Activated gamma-delta T cell (primary cell): ENCODE measurements around the gene RALGAPA2.
"Not testable (repeated sequence)": the region's sequence is repeated elsewhere in the genome, so short reads cannot be mapped to it uniquely, and the experiment has no call there.

ENCODE experiments used
- DNase-seq: peaks from one replicate; lab custom pipeline; 2025; lab: John Stamatoyannopoulos, UW

RALGAPA2 gene

GRCh38 chr20:20367575-20368417, 344.6 kb downstream of the RALGAPA2 start, which contains the start of gene INSM1:
Gene INSM1, plus strand, starts transcription at chr20:20368104. Its CDS starts 164 bp downstream, at chr20:20368268.
- DNase-seq: no peak

GRCh38 chr20:20366876-20367574, 345.4 kb downstream of the RALGAPA2 start:
- no peak for DNase-seq

GRCh38 chr20:20366551-20366875, 345.9 kb downstream of the RALGAPA2 start:
- DNase-seq: no peak

GRCh38 chr20:20365480-20366161, 346.8 kb downstream of the RALGAPA2 start:
- no peak for DNase-seq

- no peak for DNase-seq
Observed at GRCh38 chr20:20364593-20365479, 347.6 kb downstream of the RALGAPA2 start.

- DNase-seq: no peak
Observed at GRCh38 chr20:20363799-20364592, 348.4 kb downstream of the RALGAPA2 start.

- DNase-seq: no peak
Observed at GRCh38 chr20:20363434-20363798, 349.0 kb downstream of the RALGAPA2 start.

- no peak for DNase-seq
Observed at GRCh38 chr20:20362774-20363433, 349.5 kb downstream of the RALGAPA2 start.

- no peak for DNase-seq
Observed at GRCh38 chr20:20360464-20360863, 352.0 kb downstream of the RALGAPA2 start.

GRCh38 chr20:20359628-20360027, 352.8 kb downstream of the RALGAPA2 start:
- DNase-seq: no peak

GRCh38 chr20:20358801-20359200, 353.6 kb downstream of the RALGAPA2 start:
- DNase-seq: no peak

- not testable (repeated sequence) for DNase-seq
Observed at GRCh38 chr20:20355503-20355902, 356.9 kb downstream of the RALGAPA2 start.

GRCh38 chr20:20353576-20353975, 358.9 kb downstream of the RALGAPA2 start:
- DNase-seq: no peak

GRCh38 chr20:20344476-20344875, 368.0 kb downstream of the RALGAPA2 start:
- no peak for DNase-seq

GRCh38 chr20:20343932-20344331, 368.5 kb downstream of the RALGAPA2 start:
- no peak for DNase-seq
